HG03354 (cell line): Measurements from ENCODE around the gene GNG13.
"Not testable (repeated sequence)": the region's sequence is repeated elsewhere in the genome, so short reads cannot be mapped to it uniquely, and the experiment has no call there.

Source experiments
- ATAC-seq: cut with Tn5 transposase; IDR thresholded peaks from one replicate; pipeline ENCODE4 v1.9.1; 2021; ENCODE audit warnings: mild to moderate bottlenecking; ENCODE audit not compliant: unreplicated experiment, poor library complexity, severe bottlenecking

GNG13 gene

DNA sequence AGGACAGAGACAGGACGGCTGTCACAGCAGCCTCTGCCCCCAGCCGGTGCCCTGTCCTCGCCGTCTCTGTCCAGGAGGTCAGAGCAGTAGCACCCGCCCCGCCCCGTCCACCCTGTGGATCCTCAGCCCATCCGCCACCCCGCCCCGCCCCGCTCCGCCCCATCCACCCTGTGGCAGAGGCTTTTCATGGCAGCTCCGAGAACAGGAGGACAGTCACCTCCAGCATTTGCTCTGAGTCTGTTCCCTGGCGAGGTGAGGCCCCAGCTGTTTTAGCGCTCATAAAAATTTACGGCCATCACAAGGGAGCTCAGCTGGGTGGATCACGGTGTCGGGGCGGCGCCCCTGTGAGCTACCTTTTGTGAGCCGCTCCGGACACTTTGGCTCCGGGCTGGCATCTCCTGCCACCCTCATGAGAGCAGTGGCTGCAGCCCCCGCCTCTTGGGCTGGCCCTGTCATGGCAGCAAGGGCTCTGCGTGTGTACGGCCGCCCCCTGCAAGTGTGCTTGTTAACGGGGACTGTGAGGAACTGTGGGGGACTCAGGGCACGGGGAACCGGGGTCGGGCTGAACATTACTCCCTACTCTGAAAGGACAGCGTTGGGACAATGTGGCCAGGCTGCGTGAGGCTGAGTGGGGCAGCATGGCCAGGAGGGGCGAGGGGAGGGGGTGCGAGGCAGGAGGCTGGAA, 32.3 kb upstream of the GNG13 start:
- ATAC-seq, result no peak

DNA sequence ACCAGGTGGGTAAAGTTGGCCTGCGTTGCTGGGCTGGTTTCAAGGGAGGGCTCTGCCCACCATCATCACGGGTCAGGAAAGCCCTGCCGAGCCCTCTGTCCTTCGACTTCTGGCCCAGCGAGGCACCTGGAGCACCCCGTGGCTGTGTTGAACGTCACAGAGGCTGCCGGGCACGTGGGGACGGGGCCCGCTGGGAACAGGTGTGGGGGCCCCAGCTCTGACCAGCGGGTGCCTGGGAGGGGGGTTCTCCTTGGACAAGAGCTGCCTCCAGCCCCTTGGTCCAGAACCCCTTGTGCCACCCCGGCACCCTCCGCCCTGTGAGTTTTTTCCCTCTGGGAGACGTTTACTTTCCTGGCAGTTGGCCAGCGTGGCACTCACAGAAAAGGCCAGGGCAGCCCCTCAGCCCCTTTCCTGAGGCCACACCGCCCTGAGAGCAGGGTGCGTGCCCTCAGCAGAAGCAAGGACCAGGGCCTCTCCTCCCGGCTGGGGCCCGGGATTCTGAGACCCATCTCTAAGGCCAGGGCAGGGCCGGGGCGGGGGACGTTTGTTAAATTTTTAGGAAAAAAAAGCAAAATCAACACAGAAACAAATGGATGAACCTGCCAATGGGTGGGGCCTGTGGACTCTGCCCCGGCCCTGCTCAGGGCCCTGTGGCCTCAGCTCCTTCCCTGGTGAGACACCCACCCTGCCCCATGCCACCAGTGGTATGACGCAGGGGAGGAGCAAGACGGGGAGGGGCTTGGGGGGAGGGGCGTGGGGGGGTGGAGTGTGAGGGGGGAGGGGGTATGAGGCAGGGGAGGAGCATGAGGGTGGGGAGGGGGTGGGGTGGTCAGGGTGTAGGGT, 31.3 kb upstream of the GNG13 start:
- ATAC-seq, result no peak

DNA sequence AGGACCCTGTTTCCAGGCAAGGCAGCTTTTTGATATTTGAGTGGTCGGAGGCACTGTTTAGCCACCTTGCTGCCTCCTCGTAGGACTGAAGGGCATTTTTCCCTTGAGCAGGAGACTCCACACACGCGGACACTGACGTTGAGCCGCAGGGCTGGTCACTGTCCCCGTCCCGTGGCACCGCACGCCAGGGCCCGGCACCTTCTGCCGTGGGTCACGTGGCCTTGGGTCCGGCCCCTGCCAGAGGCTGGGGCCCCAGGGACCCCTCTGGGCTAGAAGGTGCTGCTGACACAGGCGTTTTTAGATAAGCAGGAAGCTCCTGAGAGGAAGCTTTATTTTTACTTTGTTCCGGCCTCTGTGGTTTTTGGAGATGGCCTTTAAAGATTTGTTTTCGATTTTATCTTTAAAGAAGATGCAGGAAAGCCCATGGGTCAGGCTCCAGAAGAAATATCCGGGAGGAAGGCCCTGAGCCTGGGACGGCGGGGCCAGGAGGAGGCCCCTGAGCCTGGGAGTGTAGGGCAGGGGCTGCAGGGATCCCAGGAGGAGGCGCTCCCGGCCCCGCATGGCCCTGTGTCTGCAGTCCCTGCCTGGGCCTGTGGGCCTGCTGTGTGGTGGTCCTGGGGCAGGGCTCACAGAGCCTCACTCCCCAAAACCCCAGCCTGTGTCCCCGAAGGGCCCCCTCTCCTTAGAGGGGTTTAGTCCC, 30.5 kb upstream of the GNG13 start:
- no peak for ATAC-seq

DNA sequence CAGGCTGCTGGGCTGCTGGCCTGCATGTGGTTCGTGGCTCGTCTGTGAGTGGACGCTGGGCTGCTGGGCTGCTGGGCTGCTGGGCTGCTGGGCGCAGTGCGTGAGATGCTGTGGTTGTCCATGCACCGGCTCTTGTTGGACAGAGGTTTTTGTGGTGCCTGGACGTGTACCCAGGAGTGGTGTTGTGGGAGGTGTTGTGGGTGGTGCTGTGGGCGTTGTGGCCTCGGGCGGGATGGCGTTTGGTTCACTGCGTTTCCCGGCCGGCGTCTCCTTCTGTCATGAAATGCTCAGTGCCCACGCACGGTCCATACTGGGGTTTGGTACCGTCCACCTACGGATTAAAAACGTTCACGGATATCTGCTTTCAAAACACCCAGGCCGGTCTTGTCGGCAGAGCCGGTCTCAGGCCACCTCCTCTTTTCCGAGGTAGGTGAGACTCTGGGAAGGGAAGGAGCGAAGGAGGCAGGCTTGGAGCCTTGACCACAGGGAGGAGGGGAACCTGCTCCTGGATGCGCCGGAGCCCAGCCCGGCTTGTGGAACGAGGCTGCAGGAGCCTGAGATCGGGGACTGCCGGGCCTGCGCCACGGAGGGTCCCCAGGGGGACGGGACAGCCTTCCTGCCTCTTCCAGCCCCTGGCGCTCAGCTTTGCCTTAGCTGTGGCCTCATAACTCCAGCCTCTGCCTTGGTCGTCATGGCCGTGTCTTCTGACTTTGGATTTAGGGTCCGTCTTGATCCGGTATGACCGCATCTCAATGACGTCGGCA, 29.8 kb upstream of the GNG13 start:
- ATAC-seq, result no peak

DNA sequence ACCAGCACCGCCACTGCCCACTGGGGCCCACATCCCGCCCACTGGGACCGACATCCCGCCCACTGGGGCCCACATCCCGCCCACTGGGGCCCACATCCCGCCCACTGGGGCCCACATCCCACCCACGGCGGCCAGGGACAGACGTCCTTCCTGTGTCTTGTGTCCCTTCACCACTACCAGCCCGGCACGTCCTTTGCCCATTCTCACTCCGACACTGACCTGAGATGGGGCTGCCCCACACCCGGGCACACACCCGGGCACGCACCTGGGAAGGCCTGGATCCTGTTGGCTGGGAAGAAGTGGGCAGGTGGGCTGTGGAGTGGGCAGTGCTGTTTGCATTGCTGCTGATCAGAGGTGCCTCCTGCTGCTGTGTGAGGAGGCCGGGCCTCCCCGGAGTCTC, 28.4 kb upstream of the GNG13 start:
- ATAC-seq, result no peak

DNA sequence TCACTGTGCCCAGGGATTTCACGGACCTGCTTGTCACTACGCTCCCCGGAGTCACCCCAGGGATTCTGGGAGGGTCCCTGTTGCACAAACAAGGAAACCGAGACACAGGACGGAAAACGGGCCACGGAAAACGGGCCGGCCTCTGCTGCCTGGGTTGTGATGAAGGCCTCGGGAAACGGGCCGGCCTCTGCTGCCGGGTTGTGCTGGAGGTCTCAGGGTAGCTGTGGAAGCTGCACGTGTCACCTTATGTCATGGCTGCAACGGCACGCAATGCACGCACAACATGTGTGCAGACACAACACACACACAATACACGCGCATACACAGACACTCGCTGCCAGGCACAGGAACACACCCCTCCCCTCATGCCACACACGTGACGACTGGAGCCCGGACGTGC, 27.0 kb upstream of the GNG13 start:
- ATAC-seq, result no peak

DNA sequence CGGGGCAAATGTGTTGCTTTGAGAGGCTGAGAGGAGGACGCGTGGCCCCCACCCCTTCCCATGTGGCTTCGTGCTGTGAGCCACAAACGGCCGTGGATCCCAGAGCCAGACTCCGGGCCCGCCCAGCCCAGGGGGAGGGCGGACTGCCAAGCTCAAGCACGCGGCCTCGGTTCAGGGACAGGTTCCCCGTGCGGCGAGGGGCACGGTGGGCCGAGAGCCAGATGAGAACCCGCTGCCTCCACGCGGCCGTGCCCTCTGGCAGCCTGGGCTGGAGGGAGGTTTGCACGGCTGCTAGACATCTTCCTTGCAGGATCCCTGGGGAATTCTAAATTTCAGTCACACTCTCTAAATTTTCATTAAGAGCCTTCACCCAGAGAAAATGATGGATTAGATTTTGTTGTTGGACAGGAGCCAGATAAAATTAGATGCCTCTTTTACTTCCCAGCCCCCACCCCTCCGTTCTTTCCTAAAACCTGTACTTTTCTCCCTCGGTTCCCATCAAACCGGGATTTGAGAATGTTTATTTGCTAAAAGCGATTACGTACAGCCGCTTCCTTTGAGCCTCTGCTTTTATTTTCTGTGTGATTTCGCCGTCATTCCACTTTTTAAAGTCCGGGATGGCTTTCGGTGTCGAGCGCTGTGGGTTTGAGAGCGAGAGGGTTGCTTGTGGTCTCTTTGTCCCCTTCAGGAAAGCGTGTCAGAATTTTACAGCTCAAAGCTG, 25.0 kb upstream of the GNG13 start:
- ATAC-seq, result no peak

DNA sequence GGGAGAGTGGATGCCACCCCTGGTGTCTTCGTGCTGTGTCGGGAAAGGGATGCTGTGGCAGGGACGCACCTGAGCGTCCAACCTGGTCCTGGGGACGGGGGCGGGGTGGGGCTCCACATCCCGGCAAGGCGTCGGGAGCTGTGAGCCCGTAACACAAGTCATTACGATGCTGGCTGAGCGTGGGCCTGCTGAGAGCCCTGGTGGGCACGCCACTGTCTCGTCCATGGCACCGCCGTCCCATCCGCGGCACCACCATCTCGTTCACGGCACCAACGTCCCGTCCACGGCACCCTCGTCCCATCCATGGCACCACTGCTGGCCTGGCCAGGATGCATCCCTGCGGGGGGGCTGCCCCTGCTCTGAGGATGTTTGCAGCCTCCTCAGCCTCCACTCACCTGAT, 24.1 kb upstream of the GNG13 start:
- ATAC-seq, result no peak

DNA sequence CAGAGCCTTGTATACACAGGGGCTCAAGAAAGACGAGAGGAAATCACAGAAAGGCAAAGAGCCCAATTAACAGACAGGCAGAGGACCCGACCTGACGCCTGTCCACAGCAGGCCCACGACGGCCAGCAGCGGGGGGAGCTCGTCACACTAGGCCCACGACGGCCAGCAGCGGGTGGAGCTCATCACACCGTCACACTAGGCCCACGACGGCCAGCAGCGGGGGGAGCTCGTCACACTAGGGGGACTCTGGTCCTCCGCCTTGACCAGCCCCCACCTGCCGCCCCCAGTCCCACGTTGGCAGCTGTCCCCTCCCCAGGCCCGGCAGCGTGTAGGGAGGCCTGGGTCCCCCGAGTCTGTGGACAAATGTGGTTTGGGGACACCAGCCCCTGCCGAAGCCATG, 23.7 kb upstream of the GNG13 start:
- no peak for ATAC-seq

DNA sequence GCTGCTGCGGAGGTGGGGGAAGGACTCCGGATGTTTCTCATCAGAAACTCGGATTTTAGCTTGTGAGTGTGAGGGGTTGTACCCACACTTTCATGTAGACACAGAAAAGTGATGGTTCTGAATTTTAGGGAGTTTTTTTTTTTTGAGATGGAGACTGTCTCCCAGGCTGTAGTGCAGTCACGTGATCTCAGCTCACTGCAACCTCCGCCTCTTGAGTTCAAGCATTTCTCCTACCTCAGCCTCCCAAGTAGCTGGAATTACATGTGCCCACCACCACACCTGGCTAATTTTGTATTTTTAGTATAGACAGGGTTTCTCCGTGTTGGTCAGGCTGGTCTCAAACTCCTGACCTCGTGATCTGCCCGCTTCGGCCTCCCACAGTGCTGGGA, 22.4 kb upstream of the GNG13 start:
- ATAC-seq, result no peak

DNA sequence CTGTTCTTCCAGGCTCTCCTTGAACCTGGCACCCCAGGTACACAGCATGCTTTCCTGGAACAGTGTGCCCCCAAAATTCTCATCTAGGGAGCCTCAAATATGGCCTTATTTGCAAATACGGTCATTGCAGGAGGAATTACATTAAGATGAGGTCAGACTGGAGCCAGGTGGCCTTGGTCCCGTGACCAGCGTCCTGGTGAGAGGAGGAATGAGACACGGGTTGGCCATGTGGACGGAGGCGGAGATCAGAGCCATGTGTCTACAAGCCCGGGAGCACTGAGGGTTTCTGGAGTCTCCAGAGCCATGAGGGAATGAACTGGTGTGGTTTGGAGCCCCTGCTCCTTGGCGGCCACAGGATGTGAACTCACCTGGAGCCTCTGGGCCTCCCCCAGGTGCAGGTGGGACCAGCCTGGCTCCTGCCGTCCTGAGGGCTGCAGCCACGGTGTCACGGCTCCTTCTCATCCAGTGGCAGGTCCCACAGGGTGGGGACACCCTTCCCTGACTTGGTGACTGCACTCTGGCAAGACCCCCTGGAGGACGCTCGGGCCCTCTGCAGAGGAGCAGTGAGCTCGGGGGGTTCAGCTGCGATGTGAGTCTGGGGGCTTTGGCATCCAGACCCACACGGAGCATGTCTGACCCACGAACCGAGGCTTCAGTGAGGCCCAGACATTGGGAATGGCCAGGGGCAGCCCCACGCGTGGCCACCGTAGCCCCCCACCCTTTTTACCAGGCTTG, 21.8 kb upstream of the GNG13 start:
- ATAC-seq, result no peak

DNA sequence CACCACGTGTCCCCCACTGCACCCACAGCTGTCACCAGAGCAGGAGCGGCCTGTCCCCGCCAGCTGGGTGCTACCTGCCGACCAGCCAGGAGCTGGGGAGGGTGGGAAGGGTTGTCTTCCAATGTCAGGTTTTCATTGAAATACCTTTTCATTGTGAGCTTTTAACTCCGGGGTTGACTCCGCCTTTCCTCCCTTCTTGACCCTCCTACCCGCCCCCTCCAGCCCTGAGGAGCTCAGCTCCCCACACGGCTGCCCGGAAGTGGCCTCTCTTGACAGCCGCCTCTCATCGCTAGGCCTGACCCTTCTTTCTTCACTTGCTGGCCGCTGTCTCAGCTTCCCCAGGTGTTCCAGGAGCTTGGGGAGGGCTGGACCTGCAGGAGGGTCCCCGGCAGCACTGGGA, 21.2 kb upstream of the GNG13 start:
- ATAC-seq, result no peak

DNA sequence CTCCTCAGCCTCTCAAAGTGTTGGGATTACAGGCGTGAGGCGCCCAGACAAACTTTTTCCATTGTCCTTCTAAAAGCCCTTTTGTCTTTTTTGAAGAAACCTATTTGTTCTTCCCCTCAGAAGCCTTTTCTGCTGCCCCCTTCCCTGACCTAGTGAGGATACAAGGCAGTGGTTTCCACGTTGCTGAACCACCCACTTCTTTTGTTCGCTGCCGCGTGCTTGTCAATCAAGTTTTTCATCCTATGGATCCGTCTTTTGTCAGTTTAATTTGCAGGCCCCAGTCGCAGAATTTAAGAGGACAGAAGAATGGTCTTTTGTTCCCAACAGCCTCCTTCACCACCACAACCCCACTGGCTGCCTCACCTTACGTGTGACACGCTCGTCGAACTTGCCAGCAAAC, 20.2 kb upstream of the GNG13 start:
- no peak for ATAC-seq

DNA sequence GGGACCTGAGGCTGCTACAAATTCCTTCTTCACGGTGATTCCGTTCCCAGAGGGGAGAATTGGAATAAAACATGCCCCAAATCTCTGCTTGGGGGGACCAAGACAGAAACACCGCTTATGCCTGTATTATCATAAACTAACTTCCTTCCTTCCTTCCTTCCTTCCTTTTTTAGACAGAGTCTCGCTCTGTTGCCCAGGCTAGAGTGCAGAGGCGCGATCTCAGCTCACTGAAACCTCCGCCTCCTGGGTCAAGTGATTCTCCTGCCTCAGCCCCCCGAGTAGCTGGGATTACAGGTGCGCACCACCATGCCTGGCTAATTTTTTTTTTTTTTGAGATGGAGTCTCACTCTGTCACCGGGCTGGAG, 19.5 kb upstream of the GNG13 start:
- not testable (repeated sequence) for ATAC-seq

DNA sequence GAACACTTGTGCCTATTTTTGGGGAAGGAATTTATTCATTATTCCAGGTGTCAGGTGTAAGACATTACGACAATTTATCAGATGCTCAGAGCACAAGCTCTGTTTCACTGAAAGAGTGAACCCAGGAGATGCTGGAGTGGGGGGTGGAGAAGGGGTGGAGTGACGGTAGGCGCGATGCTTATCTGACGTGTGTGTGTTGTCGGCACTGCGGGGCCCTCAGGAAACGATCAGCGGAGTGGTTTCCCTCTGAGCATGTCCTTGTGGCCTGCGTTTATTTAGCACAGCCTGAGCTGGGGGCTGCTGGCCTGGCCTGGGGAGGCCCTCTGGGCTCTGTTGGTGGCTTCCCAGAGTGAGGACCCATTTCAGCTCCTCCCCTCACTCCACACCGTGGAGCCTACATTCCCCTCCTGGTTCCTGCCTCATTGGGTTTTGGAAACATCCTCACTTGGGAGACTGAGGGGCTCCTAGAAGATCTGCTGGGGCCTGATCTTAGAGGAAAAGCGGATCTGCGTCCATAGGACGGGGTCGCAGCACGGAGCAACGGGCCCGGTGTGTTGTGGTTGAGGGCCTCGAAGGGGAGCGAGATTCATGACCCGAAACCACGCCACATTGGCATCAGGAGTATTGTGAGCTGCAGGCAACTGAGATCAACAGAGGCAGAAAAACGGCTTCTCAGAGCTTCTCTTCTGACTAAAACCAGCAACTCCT, 19.0 kb upstream of the GNG13 start:
- no peak for ATAC-seq

DNA sequence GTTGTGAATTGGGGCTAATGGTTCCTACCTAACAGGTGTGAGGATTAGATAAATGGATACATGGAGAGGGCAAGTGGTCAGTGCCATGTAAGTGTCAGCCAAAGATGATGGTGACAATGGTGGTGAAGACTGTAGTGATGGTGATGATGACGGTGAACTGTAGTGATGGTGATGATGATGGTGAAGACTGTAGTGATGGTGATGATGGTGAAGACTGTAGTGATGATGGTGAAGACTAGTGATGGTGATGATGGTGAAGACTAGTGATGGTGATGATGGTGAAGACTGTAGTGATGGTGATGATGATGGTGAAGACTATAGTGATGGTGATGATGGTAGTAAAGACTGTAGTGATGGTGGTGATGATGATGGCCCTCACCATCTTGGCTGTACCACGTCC, 18.1 kb upstream of the GNG13 start:
- ATAC-seq, result no peak

DNA sequence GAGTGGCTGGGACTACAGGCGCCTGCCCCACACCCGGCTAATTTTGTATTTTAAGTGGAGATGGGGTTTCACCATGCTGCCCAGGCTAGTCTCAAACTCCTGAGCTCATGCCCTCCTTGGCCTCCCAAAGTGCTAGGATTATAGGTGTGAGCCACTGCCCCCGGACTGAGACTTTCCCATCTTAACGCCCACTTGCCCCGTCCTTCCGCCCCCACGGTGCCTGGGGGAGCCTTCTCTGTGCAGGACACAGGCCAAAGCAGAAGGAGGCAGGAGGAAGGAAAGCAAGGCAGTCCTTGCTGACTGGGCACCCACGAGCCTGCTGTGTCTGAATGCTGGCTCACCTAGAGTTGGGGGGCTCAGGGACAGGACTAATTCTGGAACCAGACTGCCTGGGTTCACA, 17.6 kb upstream of the GNG13 start:
- ATAC-seq, result no peak
